ENCODE results near the gene ATL3. TPM values are rescaled to one million over a fixed set of nuclear protein-coding genes. Genes with fewer than 3 reads are reported as not detected.
"Not testable (repeated sequence)": the region's sequence is repeated elsewhere in the genome, so short reads cannot be mapped to it uniquely, and the experiment has no call there.

ATL3 gene
- polyA plus RNA-seq, 1 donor, result 14.1 TPM

DNA sequence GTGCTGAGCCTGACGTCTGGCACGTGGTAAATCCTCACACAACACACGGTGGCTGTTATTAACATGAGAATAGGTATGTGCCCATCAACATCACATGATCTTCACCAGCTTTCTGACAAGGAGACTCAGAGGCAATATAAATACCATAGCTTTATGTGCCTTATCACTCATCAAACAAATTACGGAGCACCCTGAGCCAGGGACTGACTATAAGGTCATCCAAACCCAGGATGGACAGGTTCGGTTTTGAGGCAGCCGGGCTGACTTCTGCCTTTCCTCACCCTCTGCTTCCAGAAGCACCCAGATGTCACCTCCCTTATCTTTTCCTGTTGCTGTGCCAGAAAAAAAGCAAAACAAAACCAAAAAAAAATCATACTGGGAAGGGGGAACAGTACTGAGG, 51.2 kb downstream of the ATL3 start:
- no peak for DNase-seq

- DNase-seq, result not testable (repeated sequence)
Observed at GRCh38 chr11:63617686-63618085, 53.5 kb downstream of the ATL3 start.

GRCh38 chr11:63616953-63617352, 54.2 kb downstream of the ATL3 start:
- no peak for DNase-seq

- DNase-seq, result peak; percentile 26
Observed at GRCh38 chr11:63614136-63614671, 57.0 kb downstream of the ATL3 start, which contains the start of gene PLAAT3. Gene PLAAT3, minus strand, starts transcription at chr11:63614433. Its CDS starts 419 bp downstream, at chr11:63614014.

DNA sequence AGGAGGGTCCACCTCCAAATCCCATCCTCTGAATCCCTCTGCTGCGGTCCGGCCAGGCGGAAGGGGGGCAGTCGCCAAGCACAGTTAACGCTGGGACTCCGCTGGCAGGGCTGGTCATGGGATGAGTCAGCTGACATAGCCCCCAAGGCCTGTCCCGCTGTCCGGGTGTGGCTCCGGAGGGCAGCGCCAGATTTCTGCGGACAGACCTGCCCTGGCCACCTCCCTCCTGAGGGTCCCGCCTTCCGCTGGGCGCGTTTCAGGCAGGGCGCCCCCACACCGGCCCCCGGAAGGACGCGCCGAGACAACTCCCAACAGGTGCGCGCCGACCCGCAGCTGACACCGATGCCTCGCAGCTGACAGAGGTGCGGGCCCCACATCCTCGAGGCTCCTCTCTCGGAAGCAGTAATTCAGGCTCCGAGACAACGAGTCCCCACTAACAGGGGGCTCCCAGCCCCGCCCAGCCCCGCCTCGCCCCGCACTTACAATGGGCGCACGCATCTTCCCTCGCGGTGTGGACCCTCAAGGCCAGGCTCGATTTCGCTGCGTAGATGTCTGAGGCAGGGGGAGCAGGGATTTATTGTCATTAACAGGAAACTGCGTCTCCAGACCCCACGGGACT, 57.5 kb downstream of the ATL3 start:
- DNase-seq, result peak; percentile 42

GRCh38 chr11:63612181-63612580, 59.0 kb downstream of the ATL3 start:
- DNase-seq, result no peak

GRCh38 chr11:63611395-63611747, 59.8 kb downstream of the ATL3 start:
- no peak for DNase-seq

GRCh38 chr11:63610604-63611394, 60.4 kb downstream of the ATL3 start:
- no peak for DNase-seq

DNA sequence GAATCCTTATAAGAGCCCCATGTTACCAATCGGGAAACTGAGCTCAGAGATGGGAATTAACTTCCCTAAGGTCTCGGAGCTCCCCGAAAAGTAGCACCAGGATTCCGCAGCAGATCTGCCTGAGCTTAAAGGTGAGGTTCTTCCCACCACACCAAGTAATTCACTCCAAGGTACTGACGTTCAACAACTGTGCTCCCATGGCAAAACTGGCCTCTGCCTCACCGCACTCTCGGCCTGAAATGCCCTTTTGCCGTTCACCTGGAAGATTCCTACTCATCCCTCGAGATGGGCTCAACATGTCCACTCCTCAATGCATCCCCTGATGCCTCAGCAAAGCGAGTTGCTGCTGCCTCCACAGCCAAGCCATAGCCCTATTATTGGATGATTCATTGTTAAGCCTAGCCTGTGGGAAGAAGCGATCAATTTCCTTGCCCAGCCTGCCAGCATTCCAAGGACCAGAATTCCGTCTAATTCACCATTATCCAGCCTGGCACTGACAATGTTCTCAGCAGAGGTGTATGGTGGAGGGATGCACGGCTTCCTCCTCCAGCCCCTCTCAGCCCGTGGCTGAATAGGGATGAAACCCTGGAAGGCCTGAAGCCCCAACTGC, 61.1 kb downstream of the ATL3 start:
- DNase-seq, result no peak

GRCh38 chr11:63609536-63609935, 61.6 kb downstream of the ATL3 start:
- no peak for DNase-seq

DNA sequence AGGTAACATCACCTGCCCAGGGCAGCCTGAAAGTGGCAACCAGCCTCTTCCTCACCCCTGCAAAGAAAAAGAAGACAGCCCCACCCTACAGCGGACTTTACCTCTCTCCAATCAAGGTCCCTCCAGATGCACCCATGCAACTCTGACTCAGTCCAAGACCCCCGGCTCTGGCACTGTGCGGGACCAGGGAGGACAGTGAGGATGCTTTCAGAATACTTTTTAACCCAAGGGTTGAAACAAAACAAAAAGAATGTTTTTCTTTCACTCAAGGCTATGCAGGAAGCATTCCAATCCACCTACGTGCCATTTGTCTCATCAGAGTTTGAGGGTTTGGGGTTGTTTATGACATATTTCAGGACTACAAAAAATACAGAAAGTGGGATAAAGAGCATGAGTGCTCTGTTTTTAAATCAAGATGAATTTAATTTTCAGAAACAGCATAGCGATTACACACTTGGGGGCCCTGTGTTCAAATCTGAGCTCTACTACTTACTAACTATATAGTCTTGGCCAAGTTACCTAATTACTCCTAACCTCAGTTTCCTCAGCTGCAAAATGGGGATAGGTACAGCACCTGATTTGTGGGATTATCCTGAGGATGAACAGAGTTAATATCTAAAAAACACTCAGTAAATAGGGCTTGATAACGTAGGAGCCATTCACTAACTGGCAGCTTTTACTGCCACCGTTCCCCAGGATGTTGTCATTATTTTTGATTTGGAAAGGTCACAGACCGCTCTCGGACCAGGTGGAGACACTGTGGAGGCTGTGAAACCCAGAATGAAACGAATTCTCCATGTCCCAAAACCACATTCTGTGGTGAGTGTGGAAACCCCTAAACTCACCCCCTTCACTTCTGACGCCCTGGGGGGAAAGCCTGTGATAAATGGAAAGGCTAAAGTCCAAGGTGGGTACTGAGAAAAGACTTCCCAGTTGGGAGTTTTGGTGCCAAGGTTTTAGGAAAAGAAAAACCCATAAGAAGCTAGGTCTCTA, 62.5 kb downstream of the ATL3 start:
- DNase-seq, result no peak

DNA sequence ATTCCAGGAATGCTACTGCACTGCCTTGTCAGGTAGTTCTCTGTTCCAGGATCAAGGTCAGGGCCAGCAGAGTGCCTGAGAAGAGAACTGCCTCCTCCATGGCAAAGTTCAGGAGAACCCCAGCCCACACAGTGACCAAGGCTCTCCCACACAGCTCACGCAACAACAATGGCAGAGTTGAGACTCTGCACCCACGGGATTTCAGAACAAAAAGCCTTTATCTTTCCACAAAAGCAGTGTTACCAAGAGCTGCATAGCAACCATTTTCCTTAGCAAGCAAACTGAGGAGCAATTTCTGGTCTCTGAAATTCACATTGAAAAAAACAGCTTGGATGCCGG, 68.0 kb downstream of the ATL3 start:
- DNase-seq, result no peak

GRCh38 chr11:63602290-63603179, 68.6 kb downstream of the ATL3 start:
- DNase-seq, result peak; percentile 23

- DNase-seq, result no peak
Observed at GRCh38 chr11:63599211-63600122, 71.7 kb downstream of the ATL3 start.

DNA sequence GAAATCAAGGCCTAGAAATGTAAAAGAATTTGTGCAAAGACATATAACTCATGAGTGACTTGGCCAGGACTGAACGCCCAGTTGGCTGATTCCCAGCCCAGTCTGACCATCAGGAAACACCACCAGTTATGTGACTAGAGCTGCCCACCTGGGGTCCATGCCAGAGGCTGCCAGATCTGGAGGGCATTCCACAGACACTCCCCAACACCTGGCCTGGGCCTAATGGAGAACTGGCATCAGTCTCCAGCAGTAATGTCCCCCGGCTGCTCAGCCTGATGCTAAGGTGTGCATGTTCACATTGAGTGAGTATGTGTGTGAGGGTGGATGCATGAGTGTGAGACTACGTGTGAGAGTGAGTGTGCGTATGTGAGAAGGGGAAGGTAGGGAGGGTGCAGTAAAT, 72.6 kb downstream of the ATL3 start:
- no peak for DNase-seq

- DNase-seq, result no peak
Observed at GRCh38 chr11:63595296-63595695, 75.9 kb downstream of the ATL3 start.

- DNase-seq, result no peak
Observed at GRCh38 chr11:63592975-63593395, 78.2 kb downstream of the ATL3 start.

GRCh38 chr11:63590024-63590788, 81.0 kb downstream of the ATL3 start:
- DNase-seq, result no peak

- no peak for DNase-seq
Observed at GRCh38 chr11:63589000-63589399, 82.2 kb downstream of the ATL3 start.
